Fibroblast of skin of abdomen (primary cell): ENCODE data around the gene TRMT10A.
A peak's percentile ranks its signal among the peaks of the same experiment; 100 is the strongest.
"Not testable (repeated sequence)": the region's sequence is repeated elsewhere in the genome, so short reads cannot be mapped to it uniquely, and the experiment has no call there.

Source experiments
- DNase-seq: peaks from one replicate; pipeline ENCODE4 v3.0.0-alpha.2; 2013

TRMT10A gene

DNA sequence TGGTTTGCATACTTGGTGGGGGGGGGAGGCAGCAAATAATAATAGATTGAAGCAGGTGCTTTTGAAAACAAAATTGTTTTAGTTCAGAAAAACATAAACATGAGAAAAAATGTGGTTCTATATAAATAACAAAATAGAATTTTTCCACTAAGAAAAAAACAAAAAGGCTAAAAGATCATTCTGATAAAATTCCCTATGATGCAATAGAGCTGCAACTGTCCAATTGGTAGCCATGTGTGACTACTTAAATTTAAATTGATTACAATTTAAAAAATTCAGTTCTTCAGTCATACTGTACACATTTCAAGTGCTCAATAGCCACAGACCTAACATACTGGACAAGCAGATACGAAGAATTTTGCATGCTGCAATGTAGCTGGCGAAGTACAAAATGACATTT is 11.0 kb downstream of the TRMT10A start:
- DNase-seq: no peak

DNA sequence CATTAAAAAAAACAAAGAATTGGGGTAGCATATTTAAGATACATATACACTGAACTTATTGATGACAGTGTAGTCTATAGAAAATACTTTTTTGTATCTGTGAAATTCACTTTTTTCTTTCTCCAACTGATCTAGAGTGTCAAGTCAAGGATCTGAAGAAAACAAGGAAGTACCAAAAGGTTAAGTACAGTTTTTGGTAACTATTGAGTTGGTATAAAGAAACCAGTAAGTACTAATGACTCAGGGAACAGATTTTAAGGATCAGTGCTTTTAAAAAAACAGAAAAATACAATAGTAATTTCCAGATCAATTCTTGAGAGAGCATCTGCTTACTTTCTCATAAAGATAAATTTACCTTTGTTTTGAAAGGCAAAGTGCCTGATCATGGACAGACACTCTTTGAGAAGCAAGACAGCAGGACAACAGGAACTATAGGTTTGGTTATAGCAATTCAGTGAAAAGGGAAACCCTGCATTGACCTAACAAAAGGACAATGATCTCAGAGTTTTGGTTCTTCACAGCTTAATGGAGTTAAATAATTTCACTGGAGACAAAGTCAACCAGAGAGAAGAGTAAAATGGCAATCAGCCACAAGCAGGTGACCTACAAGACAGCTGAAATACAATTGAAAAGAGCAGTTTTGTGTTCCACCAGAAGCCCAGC is 23.4 kb downstream of the TRMT10A start:
- no peak for DNase-seq

DNA sequence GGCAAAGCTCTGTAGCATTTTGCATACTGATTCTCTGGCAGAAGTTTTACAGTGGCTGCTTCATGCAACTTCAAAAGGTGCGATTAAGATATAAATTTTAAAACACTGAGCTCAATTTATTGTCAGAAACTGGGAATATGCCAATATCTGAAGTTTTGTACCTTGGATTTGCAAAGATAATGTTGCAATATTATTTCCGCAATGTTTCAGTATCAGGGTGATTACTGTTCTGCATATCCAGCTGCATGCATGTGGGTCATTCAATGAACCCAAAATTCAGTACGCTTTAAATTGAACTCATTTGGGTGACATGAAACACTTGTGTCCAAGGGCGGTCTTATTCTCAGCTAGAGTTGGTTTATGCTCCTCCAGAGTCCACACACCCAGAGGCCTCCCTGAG is 26.2 kb downstream of the TRMT10A start:
- no peak for DNase-seq

DNA sequence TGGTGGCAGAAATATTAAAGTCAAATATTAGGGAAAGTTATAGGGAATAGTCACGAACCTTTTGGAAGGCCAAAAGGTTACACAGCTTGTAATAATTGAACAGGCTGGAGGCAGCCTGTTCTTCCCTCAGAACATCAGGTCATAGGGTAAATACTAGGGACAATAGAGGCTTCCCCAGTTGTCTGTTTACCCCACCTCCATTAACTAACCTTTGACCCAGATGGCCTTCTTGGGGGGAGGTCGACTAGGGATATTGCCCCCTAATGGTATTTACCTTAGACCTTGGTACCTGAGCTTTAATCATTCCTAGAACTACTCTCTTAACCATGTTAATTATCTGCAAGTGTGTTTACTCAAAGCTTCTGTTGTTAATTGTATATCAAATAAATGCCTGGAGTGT is 27.0 kb downstream of the TRMT10A start:
- no peak for DNase-seq

DNA sequence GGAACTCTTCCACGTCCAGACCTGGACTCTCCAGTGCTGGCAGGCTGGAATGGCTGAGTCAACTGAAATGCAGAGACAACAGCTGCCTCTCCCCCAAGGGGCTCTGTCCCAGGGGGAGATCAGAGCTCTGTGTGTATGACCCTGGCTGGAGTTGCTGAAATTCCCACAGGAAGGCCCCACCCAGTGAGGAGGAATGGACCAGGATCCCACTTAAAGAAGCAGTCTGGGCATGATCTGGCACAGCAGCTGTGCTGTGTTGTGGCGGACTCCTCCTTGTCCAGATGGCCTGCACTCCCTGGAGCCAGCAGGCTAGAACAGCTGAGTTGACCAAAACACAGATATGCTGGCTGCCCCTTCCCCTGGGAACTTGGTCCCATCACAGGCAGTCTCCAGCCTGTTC is 27.6 kb downstream of the TRMT10A start:
- DNase-seq: no peak

DNA sequence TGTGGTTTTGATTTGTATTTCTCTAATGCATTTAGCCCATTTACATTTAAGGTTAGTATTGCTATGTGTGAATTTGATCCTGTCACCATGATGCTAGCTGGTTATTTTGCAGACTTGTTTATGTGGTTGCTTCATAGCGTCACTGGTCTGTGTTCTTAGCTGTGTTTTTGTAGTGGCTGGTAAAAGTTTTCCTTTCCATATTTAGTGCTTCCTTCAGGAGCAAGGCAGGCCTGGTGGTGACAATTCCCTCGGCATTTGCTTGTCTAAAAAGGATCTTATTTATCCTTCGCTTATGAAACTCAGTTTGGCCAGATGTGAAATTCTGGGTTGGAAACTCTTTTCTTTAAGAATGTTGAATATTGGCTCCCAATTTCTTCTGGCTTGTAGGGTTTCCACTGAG is 29.1 kb downstream of the TRMT10A start:
- not testable (repeated sequence) for DNase-seq

DNA sequence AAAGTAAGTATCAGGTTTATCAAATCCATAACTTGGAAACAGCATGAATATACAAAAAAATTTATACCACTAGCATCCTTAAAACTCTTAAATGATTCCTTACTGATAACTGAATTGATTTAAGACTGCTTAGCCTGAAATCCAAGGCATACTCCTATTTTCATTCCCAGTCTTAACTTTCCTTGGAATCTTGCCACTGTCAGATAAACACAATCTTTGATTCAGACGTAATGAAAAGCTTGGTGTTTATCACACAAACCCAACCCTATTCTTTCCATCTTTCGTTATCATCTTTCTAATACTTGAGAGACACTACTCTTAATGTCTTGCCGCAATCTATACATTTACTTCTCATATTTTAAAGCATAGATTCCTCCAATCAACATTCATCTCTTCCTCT is 33.9 kb downstream of the TRMT10A start:
- DNase-seq: no peak

DNA sequence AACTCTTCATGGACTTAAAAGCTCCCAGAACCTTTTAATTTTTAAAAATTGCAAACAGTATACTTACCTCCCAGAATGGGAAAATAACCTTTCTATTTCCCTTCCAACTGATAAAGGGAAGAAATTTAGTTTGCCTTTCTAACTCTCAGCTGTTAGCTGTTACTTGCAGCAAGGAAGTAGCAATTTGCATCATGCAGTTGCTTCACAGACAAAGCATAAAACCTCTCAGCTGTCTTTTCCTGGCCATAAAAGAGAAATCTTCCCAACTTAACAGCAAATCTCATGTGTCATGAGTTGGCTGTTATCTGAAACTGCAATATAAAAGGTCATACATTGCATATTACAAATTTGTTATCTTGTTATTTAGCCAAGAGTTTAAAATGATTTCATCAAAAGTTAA is 34.6 kb downstream of the TRMT10A start:
- DNase-seq: peak; percentile 24

DNA sequence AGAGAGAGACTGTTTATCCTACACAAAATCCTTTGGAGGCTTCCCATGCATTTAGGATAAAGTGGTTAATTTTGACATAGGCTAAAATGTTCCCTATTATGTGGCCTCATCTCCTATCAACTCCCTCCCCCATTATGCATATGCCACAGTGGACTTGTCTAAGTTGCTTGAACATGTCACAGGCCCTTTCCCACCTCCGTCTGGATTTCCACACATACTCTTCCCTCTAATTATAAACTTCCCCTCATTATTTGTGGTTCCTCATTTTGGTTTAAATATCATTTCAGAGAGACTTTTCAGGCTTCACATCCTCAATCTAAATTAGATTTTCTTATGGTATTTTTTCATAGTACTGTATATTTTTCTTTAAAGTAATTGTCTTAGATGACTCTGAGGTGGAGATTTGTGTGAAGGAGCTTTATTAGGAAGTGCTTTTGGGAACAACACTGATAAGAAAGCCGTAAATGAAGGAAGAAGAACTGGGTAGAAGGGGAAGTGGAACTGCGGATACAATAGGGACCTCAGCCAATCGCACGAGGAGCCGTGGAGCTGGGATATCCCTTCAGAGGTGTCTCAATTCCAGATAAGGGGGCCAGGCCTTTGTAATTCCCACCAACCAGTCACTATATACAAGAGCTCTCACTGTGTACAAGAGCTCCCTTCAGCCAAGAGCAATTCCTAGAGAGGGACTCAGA is 45.1 kb downstream of the TRMT10A start:
- no peak for DNase-seq

DNA sequence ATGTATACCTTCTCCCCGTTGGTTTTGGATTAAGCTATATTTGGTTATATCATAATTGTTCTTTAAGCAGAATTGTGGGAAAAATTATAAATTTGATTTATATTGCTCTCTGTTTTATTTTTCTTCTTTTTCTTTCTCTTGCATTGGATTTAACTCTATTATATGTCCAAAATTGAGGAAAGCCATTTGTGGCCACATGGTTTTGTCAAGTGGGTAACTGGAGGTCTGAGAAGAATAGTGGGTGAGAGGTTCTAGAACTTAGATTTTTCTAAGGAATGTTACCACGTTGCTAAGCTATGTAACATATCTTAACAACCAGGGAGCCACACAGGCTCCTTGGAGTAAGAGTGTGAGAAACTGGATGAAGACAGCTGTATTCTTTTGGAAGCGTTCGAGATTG is 53.1 kb downstream of the TRMT10A start, which contains the start of gene C4orf17:
C4orf17 (plus strand) TSS at position 301 of the 400 bp plus-strand sequence. CDS start 2,061 bp downstream, outside the sequence.
- no peak for DNase-seq

DNA sequence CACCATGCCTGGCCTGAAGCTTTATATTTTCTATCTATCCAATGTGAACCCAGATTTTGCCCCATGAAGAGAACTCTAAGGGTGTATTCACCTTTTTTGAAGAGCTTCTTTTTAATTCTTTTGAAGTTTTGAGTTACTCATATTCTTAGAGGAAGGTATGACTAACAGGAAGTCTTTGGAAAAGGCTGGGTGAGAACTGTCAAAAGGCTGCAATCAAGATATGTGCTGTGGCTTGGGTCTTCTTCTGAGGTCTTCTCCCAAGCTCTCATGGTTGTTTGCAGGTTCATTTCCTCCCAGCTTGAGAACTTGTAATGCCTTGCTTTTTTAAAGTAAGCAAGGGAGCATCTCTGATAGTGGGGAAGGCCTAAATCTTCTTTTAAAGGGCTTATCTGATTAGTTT is 56.1 kb downstream of the TRMT10A start:
- no peak for DNase-seq

DNA sequence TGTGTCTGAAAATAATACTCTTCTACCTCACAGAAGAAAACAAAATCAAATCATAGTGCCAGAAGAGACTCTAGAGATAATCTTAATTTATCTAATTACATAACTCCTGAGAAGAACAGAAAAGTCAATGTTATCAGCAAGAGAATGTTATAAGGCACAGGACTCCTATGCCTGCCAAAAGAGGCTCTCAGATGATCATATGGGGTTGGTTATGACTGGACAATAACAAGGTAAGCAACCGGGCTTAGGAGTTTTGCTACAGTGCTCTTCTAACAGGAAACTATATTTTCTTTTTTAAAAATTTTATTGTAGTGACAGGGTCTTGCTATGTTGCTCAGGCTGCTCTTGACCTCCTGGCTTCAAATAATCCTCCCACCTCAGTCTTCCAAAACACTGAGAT is 56.5 kb downstream of the TRMT10A start:
- no peak for DNase-seq

DNA sequence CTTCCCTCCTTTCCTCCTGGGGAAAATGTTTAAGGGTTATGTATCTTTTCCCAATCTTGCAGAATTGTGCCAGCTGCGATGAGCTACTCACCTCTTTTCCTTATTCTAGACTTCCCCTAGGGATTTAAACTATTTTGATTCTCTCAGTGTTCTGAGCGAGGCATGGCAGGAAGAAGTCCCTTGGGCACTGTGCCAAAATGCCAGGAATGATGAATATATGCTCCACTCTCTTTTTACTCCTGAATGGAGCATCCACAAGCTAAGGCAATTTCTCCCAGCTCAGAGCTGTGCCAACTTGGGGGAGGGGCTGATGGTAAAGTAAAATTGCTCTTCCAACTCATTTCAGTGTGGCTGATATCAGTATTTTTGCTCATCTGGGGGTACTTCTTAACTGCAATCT is 57.1 kb downstream of the TRMT10A start:
- no peak for DNase-seq

DNA sequence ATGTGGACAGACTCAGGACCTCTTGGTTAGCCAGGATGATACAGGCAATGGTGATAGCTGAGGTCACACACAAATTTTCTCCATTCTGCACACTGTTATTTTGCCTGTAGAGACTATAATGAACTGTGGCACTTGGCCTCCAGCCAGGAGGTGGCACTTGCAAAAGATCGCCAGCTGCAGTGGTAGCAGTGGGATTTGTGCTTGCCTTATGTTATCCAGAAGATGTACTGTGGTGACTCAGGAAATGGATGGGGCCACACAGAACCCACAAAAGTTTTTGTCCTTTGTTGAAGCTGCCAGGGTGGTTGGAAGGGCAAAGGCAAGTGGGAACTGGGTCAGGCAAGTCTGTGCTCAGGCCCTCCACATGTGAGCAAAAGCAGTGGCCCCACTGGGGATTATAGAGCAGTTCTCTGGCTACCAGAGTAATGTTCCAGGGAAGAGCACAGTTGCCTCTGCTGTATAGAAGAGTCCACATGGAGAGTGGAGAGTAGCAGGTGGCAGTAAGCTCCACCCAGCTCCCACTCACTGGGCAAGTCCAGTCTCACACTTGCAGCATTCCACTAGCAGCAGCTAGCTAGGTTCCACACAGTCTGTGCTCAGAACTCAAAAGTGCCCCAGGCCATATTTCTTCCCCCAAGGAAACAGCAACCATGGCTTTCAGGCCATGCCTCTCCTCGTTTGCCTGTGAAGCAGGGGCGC is 58.9 kb downstream of the TRMT10A start:
- DNase-seq: no peak
